Measurements from ENCODE around the gene DDX6.

DDX6 gene

DNA sequence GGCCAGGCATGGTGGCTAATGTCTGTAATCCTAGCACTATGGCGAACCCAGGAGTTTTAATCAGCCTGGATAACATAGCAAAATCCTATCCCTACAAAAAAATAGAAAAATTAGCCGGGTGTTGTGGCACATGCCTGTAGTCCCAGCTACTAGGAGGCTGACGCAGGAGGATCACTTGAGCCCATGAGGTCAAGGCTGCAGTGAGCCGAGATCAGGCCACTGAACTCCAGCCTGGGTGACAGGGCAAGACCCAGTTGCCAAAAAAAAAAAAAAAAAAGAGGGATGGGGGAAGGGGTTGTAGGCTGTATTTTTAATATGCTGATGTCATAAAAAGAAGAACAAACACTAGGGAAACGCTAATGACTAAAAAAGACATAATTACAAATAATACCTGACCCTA, 12.1 kb downstream of the DDX6 start:
- ChIA-PET CTCF (no interaction called here), POLR2A (no interaction called here)
- no peaks in the 10 kb centered on the region for H3K9me3 ChIP-seq (ENCODE audit: control insufficient read depth, insufficient read depth, low read depth, low read length)
- peaks cover 59 to 98% of the 10 kb centered on the region in 2 experiments; a peak in 2 of 3 replicates for H3K36me3 ChIP-seq (ENCODE audit: control insufficient read depth in 2 of 2, insufficient read depth in 1 of 2, low read length in 2 of 2)
- no peak overlapping the region for H3K4me3 ChIP-seq (ENCODE audit: low read depth, low read length)
- H3K4me1 ChIP-seq (ENCODE audit: control insufficient read depth, insufficient read depth, low read length) = no peaks in the 10 kb centered on the region
- no peak overlapping the region for H3K27ac ChIP-seq (ENCODE audit: extremely low read depth, low read depth, low read length)
- TF ChIP-seq PATZ1 (tag by site-specific recombination; IDR thresholded peaks at IDR 0.05) = no peak
- no peak for TF ChIP-seq ZBTB49 (tag by site-specific recombination; IDR thresholded peaks at IDR 0.05; ENCODE audit: low read depth)
- TF ChIP-seq SP7 (tag by site-specific recombination; IDR thresholded peaks at IDR 0.05) = no peak
- no peak for TF ChIP-seq ZNF223 (tag by site-specific recombination; IDR thresholded peaks at IDR 0.05)
- TF ChIP-seq ZFP37 (tag by site-specific recombination; IDR thresholded peaks at IDR 0.05) = no peak
- no peak for TF ChIP-seq ZNF16 (tag by site-specific recombination; IDR thresholded peaks at IDR 0.05; ENCODE audit: low read depth)
- TF ChIP-seq ZNF785 (tag by site-specific recombination; IDR thresholded peaks at IDR 0.05) = no peak
- no peak for TF ChIP-seq ZNF670 (tag by site-specific recombination; IDR thresholded peaks at IDR 0.05; ENCODE audit: low read depth)
- no peak for TF ChIP-seq ZEB2 (tag by site-specific recombination; IDR thresholded peaks at IDR 0.05)
- no peak for TF ChIP-seq YY1 (tag by site-specific recombination; IDR thresholded peaks at IDR 0.05)

DNA sequence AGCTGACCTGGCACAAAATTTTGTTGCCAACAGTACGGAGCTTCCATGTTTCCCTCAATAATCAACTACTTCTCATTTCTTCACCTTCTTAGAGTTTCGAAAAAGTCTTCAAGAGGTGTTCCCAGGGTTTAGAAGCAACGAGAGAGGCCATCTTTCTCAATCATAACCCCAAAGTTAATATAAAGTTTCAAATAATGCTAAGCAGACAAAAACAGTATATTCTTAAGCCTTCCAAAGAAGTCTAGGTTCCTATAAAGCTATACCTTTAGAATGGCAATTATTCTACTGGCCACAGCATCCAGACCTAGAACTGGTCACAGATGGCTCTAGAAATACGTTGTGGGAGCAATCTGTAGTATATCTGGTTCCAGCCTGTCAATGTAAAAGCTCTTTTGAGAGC, 16.9 kb downstream of the DDX6 start:
- no peak overlapping the region for H3K27ac ChIP-seq (ENCODE audit: extremely low read depth, low read depth, low read length)
- TF ChIP-seq YY1 (tag by site-specific recombination; IDR thresholded peaks at IDR 0.05) (no peak), ZNF473 (tag by site-specific recombination; IDR thresholded peaks at IDR 0.05) (no peak), ZNF792 (tag by site-specific recombination; IDR thresholded peaks at IDR 0.05) (no peak), ZNF776 (tag by site-specific recombination; IDR thresholded peaks at IDR 0.05; ENCODE audit: borderline replicate concordance) (no peak), KLF7 (tag by site-specific recombination; IDR thresholded peaks at IDR 0.05; ENCODE audit: borderline replicate concordance) (no peak), ZNF510 (tag by site-specific recombination; IDR thresholded peaks at IDR 0.05; ENCODE audit: insufficient replicate concordance) (no peak), MEIS1 (CRISPR knock-in tag; IDR thresholded peaks at IDR 0.05; ENCODE audit: borderline replicate concordance) (no peak), ZNF155 (tag by site-specific recombination; IDR thresholded peaks at IDR 0.05) (no peak), GFI1B (tag by site-specific recombination; IDR thresholded peaks at IDR 0.05) (no peak), ZNF391 (tag by site-specific recombination; IDR thresholded peaks at IDR 0.05; ENCODE audit: borderline replicate concordance, low read depth) (no peak), TRIM28 (IDR thresholded peaks at IDR 0.05; ENCODE audit: borderline replicate concordance, low read length) (no peak), ZNF221 (tag by site-specific recombination; IDR thresholded peaks at IDR 0.05; ENCODE audit: borderline replicate concordance) (no peak), ZNF433 (tag by site-specific recombination; IDR thresholded peaks at IDR 0.05; ENCODE audit: low read depth) (no peak)
- no peaks in the 10 kb centered on the region for H3K4me1 ChIP-seq (ENCODE audit: control insufficient read depth, insufficient read depth, low read length)
- CTCF ChIA-PET = interaction anchor here (0.7 to 1.1 kb wide), 3 partner anchors 72 to 183 kb away, joined by 3 to 4 read pairs (median 4); no protein-coding TSS in a partner anchor
- POLR2A ChIA-PET = interaction anchor here (0.7 kb wide), 1 partner anchor 17 kb away, joined by 7 read pairs; the partner anchor contains the start of gene DDX6
- no peak overlapping the region for H3K4me3 ChIP-seq (ENCODE audit: low read depth, low read length)
- H3K9me3 ChIP-seq (ENCODE audit: control insufficient read depth, insufficient read depth, low read depth, low read length) = no peaks in the 10 kb centered on the region
- H3K36me3 ChIP-seq (ENCODE audit: control insufficient read depth in 2 of 2, insufficient read depth in 1 of 2, low read length in 2 of 2) = peaks cover 26 to 82% of the 10 kb centered on the region in 2 experiments; a peak in 2 of 3 replicates

Data from HEK293 (cell line).